Loucy (cell line): Measurements from ENCODE around the gene COX10.

Experiments used
- CTCF ChIP-seq: fragments of 200-600 bp; sonication (generic); conservative IDR thresholded peaks from 2 replicates; pipeline ENCODE4 v1.5.1; 2014; ENCODE audit warnings: mild to moderate bottlenecking, antibody characterized with exemption, low read length
- EZH2phosphoT487 ChIP-seq: fragments of 200-600 bp; IDR thresholded peaks from 2 replicates; pipeline ENCODE4 v1.6.1; 2018; ENCODE audit warnings: antibody characterized with exemption, mild to moderate bottlenecking, moderate library complexity, borderline replicate concordance

- TF ChIP-seq CTCF = no peak
- TF ChIP-seq EZH2phosphoT487 = no peak
Measured at GRCh38 chr17:14116263-14117024, 47.1 kb downstream of the COX10 start.
